H9 (cell line): ENCODE measurements around the gene SLC16A1. TPM values are rescaled to one million over a fixed set of nuclear protein-coding genes. Genes with fewer than 3 reads are reported as not detected.

Experiments
- DNase-seq: peaks from one replicate; pipeline ENCODE4 v3.0.0-alpha.2; 2017
- H2AFZ ChIP-seq: one replicate; pipeline ENCODE4 v1.6.1; 2013; ENCODE audit warnings: mild to moderate bottlenecking, low read length, control low read depth, moderate library complexity
- H2AK5ac ChIP-seq: 2 replicates; pipeline ENCODE4 v1.6.1; 2013; ENCODE audit warnings: low read length, control low read depth, mixed read lengths; ENCODE audit not compliant: insufficient read length
- H2BK120ac ChIP-seq: one replicate; pipeline ENCODE4 v1.6.1; 2013; ENCODE audit warnings: low read depth, mild to moderate bottlenecking, low read length, control low read depth, inconsistent platforms; ENCODE audit not compliant: poor library complexity, severe bottlenecking
- H2BK12ac ChIP-seq: 2 replicates; pipeline ENCODE4 v1.6.1; 2013; ENCODE audit warnings: low read length, control low read depth, mixed read lengths, low read depth; ENCODE audit not compliant: insufficient read length
- H2BK15ac ChIP-seq: 2 replicates; pipeline ENCODE4 v1.6.1; 2013; ENCODE audit warnings: low read depth, low read length, control low read depth
- H2BK20ac ChIP-seq: one replicate; pipeline ENCODE4 v1.6.1; 2013; ENCODE audit warnings: low read depth, mild to moderate bottlenecking, low read length, control low read depth, inconsistent platforms; ENCODE audit not compliant: poor library complexity, severe bottlenecking
- H2BK5ac ChIP-seq: 2 replicates; pipeline ENCODE4 v1.6.1; 2013; ENCODE audit warnings: low read length, control low read depth, mixed read lengths; ENCODE audit not compliant: insufficient read length
- H3K14ac ChIP-seq: 2 replicates; pipeline ENCODE4 v1.6.1; 2013; ENCODE audit warnings: low read length, control low read depth; ENCODE audit not compliant: insufficient read depth
- H3K18ac ChIP-seq: 2 replicates; pipeline ENCODE4 v1.6.1; 2013; ENCODE audit warnings: low read depth, mild to moderate bottlenecking, mixed read lengths, low read length, control low read depth; ENCODE audit not compliant: insufficient read length
- H3K23ac ChIP-seq: 2 replicates; pipeline ENCODE4 v1.6.1; 2013; ENCODE audit warnings: low read length, control low read depth, mixed read lengths, low read depth; ENCODE audit not compliant: insufficient read length
- H3K23me2 ChIP-seq: 2 replicates; pipeline ENCODE4 v1.6.1; 2013; ENCODE audit warnings: low read depth, mild to moderate bottlenecking, mixed read lengths, low read length, control low read depth; ENCODE audit not compliant: insufficient read length, poor library complexity, severe bottlenecking
- H3K27ac ChIP-seq: 2 replicates; pipeline ENCODE4 v1.5.1; 2013; ENCODE audit warnings: low read length, control low read depth, mixed read lengths, low read depth; ENCODE audit not compliant: insufficient read length
- H3K27me3 ChIP-seq: 2 replicates; pipeline ENCODE4 v1.6.1; 2013; ENCODE audit warnings: low read length, control low read depth, inconsistent platforms; ENCODE audit not compliant: insufficient read depth
- H3K4ac ChIP-seq: 2 replicates; pipeline ENCODE4 v1.6.1; 2013; ENCODE audit warnings: low read depth, mild to moderate bottlenecking, control low read depth, inconsistent platforms, low read length, moderate library complexity
- H3K4me1 ChIP-seq: 2 replicates; pipeline ENCODE4 v1.6.1; 2013; ENCODE audit warnings: low read length, control low read depth, inconsistent platforms; ENCODE audit not compliant: insufficient read depth
- H3K4me2 ChIP-seq: 2 replicates; pipeline ENCODE4 v1.6.1; 2013; ENCODE audit warnings: low read length, control low read depth, mixed read lengths; ENCODE audit not compliant: insufficient read length, insufficient read depth
- H3K56ac ChIP-seq: 2 replicates; pipeline ENCODE4 v1.6.1; 2013; ENCODE audit warnings: low read depth, mild to moderate bottlenecking, mixed read lengths, low read length, control low read depth; ENCODE audit not compliant: insufficient read length
- H3K79me1 ChIP-seq: 2 replicates; pipeline ENCODE4 v1.6.1; 2013; ENCODE audit warnings: low read depth, mild to moderate bottlenecking, moderate library complexity, low read length, control low read depth, inconsistent platforms; ENCODE audit not compliant: insufficient read depth, poor library complexity, severe bottlenecking
- H3K79me2 ChIP-seq: 2 replicates; pipeline ENCODE4 v1.6.1; 2013; ENCODE audit warnings: low read length, control low read depth, inconsistent platforms; ENCODE audit not compliant: insufficient read depth
- H3K9ac ChIP-seq: 2 replicates; pipeline ENCODE4 v1.6.1; 2013; ENCODE audit warnings: low read length, control low read depth, mixed read lengths; ENCODE audit not compliant: insufficient read length; ENCODE audit errors: extremely low read depth
- H3K9me3 ChIP-seq: one replicate; pipeline ENCODE4 v1.6.1; 2013; ENCODE audit warnings: low read depth, low read length, inconsistent platforms; ENCODE audit not compliant: control insufficient read depth
- H3T11ph ChIP-seq: one replicate; pipeline ENCODE4 v1.6.1; 2013; ENCODE audit warnings: mild to moderate bottlenecking, low read length, control low read depth, inconsistent platforms
- H4K20me1 ChIP-seq: one replicate; pipeline ENCODE4 v1.6.1; 2013; ENCODE audit not compliant: control insufficient read depth, insufficient read length, insufficient read depth
- H4K5ac ChIP-seq: 2 replicates; pipeline ENCODE4 v1.6.1; 2013; ENCODE audit warnings: low read depth, mild to moderate bottlenecking, mixed read lengths, low read length, control low read depth; ENCODE audit not compliant: insufficient read length
- H4K8ac ChIP-seq: replicated peaks from 2 replicates; pipeline ENCODE4 v1.6.1; 2013; ENCODE audit warnings: low read length, control low read depth, mixed read lengths, low read depth; ENCODE audit not compliant: insufficient read length
- H4K91ac ChIP-seq: 2 replicates; pipeline ENCODE4 v1.6.1; 2013; ENCODE audit warnings: low read depth, mild to moderate bottlenecking, moderate library complexity, mixed read lengths, low read length, control low read depth; ENCODE audit not compliant: insufficient read length
- H3K27ac Mint-ChIP-seq, 3 experiments: 2 replicates in 2 of 3; 3 replicates in 1 of 3; pipeline ENCODE4 v1.8.0; 2020 to 2021; ENCODE audit warnings: mixed read lengths in 3 of 3, mild to moderate bottlenecking in 1 of 3, moderate library complexity in 1 of 3
- H3K27me3 Mint-ChIP-seq: 2 replicates; pipeline ENCODE4 v1.8.0; 2021; ENCODE audit warnings: low read depth, mild to moderate bottlenecking, moderate library complexity, mixed read lengths
- H3K36me3 Mint-ChIP-seq, 3 experiments: 2 replicates in 2 of 3; 3 replicates in 1 of 3; pipeline ENCODE4 v1.8.0; 2020 to 2021; ENCODE audit warnings: low read depth in 3 of 3, mixed read lengths in 3 of 3; ENCODE audit not compliant: insufficient read depth in 1 of 3
- H3K4me1 Mint-ChIP-seq, 2 experiments: 2 replicates each; pipeline ENCODE4 v1.8.0; 2020; ENCODE audit warnings: mixed read lengths in 2 of 2
- H3K4me3 Mint-ChIP-seq, 2 experiments: 2 replicates in 1 of 2; 3 replicates in 1 of 2; pipeline ENCODE4 v1.8.0; 2020 to 2021; ENCODE audit warnings: mild to moderate bottlenecking in 2 of 2, mixed read lengths in 2 of 2, moderate library complexity in 1 of 2
- H3K9me3 Mint-ChIP-seq, 2 experiments: 2 replicates in 1 of 2; 3 replicates in 1 of 2; pipeline ENCODE4 v1.8.0; 2020; ENCODE audit warnings: mild to moderate bottlenecking in 2 of 2, mixed read lengths in 2 of 2, moderate library complexity in 1 of 2
- CTCF ChIP-seq: fragments of 200-600 bp; sonication (generic); conservative IDR thresholded peaks from 3 replicates; pipeline ENCODE4 v1.8.0; 2021; ENCODE audit warnings: antibody characterized with exemption, mild to moderate bottlenecking
- WGBS: extraction: QIAGEN DNeasy Blood & Tissue Kit; methylation state at CpG from one replicate; pipeline ENCODE4 v1.1.7; 2013; ENCODE audit warnings: missing lambda C conversion rate, low lambda C conversion rate, mixed read lengths; ENCODE audit not compliant: insufficient read length; ENCODE audit errors: extremely low coverage; 5-methylcytosine and 5-hydroxymethylcytosine counted together
- total RNA-seq: library from RNA; stranded (reverse); gene quantifications from 2 replicates; pipeline ENCODE4 v1.2.1, GENCODE V29; 2021

Gene SLC16A1
- total RNA-seq, 1 experiment from 2014 or later, result 381 TPM

- WGBS, result no CpG with 5 or more reads among the region's 4 CpGs
- H3K4me3 Mint-ChIP-seq, result no peak overlapping the region
- H2BK12ac ChIP-seq, result no peak overlapping the region
- no peak overlapping the region for H4K8ac ChIP-seq
- no peak overlapping the region for H2BK20ac ChIP-seq
- no peaks in the 10 kb centered on the region for H3K79me2 ChIP-seq
- no peaks in the 10 kb centered on the region for H3K9me3 ChIP-seq
- H2AFZ ChIP-seq, result no peak overlapping the region
- H3K79me1 ChIP-seq, result no peaks in the 10 kb centered on the region
- H3T11ph ChIP-seq, result no peak overlapping the region
- no peak overlapping the region for H4K91ac ChIP-seq
- no peak for DNase-seq
- no peaks in the 10 kb centered on the region for H3K27me3 Mint-ChIP-seq
- H2BK15ac ChIP-seq, result no peak overlapping the region
- peaks cover 40 to 43% of the 10 kb centered on the region in 2 experiments for H3K4me1 Mint-ChIP-seq
- H3K4me2 ChIP-seq, result no peak overlapping the region
- no peak overlapping the region for H2AK5ac ChIP-seq
- no peak for TF ChIP-seq CTCF
- H3K4ac ChIP-seq, result no peak overlapping the region
- H3K56ac ChIP-seq, result no peak overlapping the region
- no peak overlapping the region for H3K14ac ChIP-seq
- no peak overlapping the region for H3K23ac ChIP-seq
- H3K4me1 ChIP-seq, result no peaks in the 10 kb centered on the region; the same call in 1 of the 2 replicates
- H3K27ac Mint-ChIP-seq, result no peak overlapping the region; a peak in 1 of 7 replicates
- H3K27me3 ChIP-seq, result no peaks in the 10 kb centered on the region
- H3K18ac ChIP-seq, result no peak overlapping the region
- H2BK120ac ChIP-seq, result no peak overlapping the region
- no peaks in the 10 kb centered on the region for H4K20me1 ChIP-seq
- no peak overlapping the region for H3K9ac ChIP-seq
- no peak overlapping the region for H4K5ac ChIP-seq
- H2BK5ac ChIP-seq, result no peak overlapping the region
- H3K27ac ChIP-seq, result no peak overlapping the region
- H3K23me2 ChIP-seq, result no peaks in the 10 kb centered on the region
- H3K9me3 Mint-ChIP-seq, result no peaks in the 10 kb centered on the region
- peaks cover 0 to 5% (median 0%) of the 10 kb centered on the region in 3 experiments; a peak in 3 of 7 replicates for H3K36me3 Mint-ChIP-seq
Measured at GRCh38 chr1:112869895-112870294, 86.1 kb downstream of the SLC16A1 start.
